GM19468 (cell line): ENCODE measurements around the gene DDR1.
"Not testable (repeated sequence)": the region's sequence is repeated elsewhere in the genome, so short reads cannot be mapped to it uniquely, and the experiment has no call there.

ENCODE experiments used
- ATAC-seq: cut with Tn5 transposase; IDR thresholded peaks from one replicate; pipeline ENCODE4 v1.9.1; 2021; ENCODE audit warnings: mild to moderate bottlenecking, moderate library complexity, moderate number of reproducible peaks; ENCODE audit not compliant: unreplicated experiment; ENCODE audit errors: extremely low read depth

The DDR1 gene

DNA sequence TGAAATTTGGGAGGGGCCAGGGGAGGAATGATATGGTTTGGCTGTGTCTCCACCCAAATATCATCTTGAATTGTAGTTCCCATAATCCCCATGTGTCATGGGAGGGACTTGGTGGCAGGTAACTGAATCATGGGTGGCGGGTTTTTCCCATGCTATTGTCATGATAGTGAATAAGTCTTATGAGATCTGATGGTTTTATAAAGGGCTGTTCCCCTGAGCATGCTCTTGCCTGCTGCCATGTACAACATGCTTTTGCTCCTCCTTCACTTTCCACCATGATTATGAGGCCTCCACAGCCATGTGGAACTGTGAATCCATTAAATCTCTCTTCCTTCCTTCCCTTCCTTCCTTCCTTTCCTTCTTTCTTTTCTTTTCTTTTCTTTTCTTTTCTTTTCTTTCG, 31.9 kb upstream of the DDR1 start:
- ATAC-seq, result not testable (repeated sequence)

DNA sequence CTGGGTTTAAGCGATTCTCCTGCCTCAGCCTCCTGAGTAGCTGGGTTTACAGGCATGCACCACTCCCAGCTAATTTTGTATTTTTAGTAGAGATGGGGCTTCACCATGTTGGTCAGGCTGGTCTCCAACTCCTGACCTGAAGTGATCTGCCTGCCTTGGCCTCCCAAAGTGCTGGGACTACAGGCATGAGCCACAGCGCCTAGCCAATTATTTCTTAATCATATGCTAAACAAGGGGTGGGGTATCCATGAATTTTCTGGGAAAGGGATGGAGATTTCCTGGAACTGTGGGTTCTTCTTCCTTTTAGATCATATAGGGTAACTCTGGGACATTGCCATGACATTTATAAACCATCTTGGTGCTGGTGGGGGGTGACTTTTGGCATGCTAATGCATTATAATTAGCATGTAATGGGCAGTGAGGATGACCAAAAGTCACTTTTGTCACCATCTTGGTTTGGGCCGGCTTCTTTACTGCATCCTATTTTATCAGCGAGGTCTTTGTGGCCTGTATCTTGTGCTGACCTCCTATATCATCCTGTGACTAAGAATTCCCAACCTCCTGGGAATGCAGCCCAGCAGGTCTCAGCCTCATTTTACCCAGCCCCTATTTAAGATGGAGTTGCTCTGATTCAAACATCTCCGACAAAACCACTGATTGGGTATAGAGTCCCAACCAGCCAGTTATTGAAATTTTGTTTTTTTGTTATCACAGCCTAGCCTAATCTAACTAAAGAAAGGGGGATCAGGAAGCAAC, 29.9 kb upstream of the DDR1 start:
- no peak for ATAC-seq

DNA sequence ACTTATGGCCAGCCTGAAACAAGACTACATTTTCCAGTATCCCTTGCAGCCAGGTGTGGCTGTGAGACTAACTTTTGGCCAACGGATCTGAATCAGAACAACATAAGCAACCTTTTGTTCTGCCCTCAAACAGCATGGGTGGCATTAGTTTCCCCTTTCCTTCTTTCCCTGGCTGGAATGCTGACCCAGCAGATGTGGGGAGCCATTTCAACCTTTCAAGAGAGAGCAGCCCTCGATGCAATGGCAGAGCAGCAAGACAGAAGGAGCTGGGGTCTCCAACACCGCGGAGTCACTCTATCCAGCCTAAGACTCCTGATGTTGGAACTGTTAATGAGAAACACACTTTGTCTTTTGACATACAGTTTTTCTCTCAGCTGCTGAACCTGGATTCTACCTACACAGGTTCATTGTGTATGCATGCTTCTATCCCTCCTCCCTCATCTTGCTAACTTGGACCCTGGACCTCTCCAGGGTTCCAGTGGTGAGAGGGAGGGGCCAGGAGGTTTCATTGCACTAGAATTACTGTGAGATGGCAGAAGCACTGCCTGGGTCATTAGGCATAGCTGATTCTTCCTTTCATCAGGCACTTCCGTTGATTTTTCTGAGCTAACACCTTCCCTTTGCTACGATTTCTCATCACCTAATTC, 28.8 kb upstream of the DDR1 start:
- no peak for ATAC-seq

DNA sequence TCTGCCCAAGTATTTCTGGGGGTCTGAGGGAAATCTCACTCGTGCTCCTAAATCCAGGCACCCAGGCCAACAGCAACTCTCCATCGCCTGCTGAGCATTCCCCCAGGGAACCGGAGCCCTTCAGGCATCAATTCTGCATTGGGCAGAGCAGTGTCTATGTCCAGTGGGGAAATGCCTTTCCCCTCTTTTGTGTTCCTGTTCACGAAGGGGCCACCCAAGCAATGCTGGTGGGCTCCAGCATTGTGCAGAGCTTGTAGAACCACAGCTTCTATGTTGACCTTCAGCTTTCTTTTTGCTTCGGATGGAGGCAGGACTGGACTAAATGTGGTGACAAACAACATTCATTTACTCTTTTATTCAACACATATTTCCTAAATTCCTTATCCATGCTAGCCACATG, 27.2 kb upstream of the DDR1 start:
- ATAC-seq, result no peak

DNA sequence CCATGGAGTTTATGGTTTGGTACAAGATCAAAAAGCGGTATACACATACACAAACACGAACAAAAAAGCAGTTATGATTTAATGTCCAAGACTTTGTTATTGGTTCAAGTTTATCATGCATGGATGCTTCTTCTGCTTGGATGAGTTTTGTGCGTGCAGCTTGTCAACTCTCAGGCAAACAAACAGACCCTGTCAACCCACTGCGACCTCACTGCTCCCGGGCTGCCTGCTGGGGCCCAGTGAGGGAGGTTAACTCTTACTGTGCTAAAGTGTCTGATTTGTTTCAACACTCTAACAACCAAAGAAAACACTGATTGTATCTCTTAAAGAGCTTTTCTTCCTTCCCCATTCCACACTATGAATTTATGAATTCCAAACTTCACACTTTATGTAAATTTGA, 26.8 kb upstream of the DDR1 start:
- no peak for ATAC-seq

DNA sequence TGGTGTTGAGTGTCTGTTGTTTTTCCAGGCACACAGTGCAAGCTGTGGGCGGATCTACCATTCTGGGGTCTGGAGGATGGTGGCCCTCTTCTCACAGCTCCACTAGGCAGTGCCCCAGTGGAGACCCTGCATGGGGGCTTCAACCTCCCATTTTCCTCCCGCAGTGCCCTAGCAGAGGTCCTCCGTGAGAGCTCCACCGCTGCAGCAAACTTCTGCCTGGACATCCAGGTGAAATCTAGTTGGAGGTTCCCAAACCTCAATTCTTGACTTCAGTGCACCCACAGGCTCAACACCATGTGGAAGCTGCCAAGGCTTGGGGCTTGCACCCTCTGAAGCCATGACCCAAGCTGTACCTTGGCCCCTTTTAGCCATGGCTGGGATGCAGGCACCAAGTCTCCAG, 24.6 kb upstream of the DDR1 start:
- not testable (repeated sequence) for ATAC-seq

DNA sequence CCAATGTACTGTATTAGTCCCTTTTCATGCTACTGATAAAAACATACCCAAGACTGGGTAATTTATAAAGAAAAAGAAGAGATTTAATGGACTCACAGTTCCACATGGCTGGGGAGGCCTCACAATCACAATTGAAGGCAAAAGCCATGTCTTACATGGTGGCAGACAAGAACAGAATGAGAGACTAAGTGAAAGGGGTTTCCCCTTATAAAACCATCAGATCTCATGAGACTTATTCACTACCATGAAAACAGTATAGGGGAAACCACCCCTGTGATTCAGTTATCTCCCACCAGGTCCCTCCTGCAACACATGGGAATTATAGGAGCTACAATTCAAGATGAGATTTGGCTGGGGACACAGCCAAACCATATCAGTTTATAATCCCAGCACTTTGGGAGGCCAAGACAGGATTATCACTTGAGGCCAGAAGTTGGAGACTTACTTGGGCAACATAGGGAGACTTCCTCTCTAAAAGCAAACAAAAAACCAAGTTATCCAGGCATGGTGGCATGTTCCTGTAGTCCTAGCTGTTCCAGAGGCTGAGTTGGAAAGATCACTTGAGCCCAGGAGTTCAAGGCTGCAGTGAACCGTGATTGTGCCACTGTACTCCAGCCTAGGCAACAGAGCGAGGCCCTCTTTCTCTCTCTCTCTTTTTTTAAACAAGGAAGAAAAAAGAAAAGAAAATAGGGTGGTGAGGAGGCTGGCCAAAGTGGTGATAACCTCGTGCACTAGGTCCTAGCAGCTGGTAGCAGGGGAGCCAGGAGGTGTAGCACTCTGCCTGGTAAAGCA, 22.9 kb upstream of the DDR1 start:
- ATAC-seq, result no peak

DNA sequence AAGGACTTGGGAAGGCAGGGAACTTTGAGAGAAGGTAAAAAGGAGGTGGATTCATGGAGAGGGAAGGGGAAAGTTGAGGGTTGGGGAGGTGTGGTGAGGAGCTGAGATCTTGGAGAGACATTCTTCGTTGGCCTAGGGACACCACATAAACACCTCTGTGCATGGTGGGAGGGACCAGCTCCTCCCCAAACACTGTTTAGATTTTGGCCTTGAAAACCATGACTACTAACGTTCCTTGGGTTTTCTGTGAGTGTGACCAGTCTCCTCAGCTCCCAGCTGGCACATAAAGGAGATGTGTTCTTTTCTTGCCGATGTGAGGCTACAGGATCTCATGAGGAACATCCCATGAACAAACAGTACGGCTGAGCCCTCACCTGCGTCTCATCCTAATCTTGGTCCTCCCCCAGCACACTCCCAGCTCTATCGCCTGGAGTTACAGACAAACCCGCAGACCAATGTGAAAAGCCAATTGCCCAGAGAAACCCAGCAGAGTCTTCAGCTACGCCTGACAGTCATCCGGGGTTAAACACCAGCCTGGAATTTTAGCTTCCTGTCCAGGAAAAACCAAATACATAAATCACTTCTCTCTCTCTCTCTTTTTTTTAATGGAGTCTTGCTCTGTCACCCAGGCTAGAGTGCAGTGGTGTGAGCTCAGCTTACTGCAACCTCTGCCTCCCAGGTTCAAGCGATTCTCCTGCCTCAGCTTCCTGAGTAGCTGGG, 22.0 kb upstream of the DDR1 start:
- ATAC-seq, result no peak

DNA sequence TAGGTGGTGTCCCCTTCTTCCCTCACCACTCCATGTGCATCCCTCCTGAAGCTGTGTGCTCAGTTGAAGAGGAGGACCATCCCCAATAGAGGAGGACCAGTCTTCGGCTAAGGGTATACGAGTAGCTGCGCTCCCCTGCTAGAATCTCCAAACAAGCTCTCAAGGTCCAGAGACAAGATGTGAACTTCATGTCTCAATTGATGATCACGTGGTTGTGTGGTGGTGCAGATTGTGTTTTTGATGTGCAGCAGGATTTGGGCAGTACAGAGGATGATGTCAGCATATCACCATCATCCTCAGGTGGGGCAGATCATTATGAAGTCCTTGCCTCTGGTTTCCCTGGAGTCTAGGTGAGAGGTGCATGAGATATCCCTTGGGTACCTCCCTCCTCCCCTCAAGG, 20.0 kb upstream of the DDR1 start:
- ATAC-seq, result no peak

DNA sequence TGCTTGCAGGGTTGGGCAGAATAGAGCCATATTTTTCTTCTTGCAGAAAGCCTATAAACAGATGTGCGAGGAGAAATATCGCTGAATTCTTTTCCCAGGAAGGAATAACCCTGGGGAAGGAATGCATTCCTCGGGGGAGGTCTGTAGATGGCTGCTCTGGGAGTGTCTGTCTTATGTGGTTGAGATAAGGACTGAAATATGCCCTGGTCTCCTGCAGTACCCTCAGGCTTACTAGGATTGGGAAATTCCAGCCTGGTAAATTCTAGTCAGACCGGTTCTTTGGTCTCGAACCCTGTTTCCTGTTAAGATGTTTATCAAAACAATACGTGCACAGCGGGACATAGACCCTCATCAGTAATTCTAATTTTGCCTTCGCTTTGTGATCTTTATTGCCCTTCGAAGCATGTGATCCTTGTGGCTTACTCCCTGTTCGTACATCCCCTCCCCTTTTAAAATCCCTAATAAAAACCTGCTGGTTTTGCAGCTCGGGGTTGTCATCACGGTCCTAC, 15.0 kb upstream of the DDR1 start:
- ATAC-seq, result not testable (repeated sequence)

DNA sequence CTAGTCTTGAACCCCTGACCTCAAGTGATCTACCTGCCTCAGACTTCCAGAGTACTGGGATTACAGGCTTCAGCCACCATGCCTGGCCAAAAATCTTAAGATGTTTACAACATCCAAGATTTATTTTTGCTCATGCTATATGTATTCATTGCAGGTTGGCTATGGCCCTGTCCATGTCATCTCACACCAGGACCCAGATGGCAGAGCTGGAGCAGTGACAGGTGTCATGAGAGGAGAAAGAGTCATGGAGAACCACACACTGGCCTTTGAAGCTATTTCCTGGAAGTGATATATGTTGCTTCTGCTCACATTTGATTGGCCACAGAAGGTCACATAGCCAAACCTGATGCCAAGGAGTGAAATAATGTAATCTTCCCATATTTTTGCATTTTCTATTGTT, 13.8 kb upstream of the DDR1 start:
- ATAC-seq, result no peak

DNA sequence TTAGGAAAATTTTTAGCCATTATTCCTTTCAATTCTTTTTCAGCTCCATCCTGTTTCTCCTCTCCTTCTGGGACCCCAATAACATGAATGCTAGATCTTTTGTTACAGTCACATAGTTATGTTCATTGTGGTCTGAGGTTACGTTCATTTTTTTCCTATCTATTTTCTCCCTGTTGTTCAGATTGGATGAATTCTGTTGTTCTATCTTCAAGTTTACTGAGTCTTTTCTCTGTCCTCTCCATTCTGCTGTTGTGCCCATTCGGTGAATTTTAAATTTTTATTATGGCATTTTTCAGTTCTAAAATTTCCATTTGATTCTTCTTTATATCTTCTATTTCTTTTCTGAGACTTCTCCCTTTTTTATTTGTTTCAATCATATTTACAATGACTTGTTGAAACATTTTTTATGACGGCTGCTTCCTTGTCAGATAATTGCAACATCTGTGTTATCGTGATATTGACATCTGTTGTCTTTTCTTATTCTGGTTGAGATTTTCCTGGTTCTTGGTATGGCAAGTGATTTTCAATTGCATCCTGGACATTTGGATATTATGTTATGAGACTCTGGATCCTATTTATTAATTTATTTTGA, 12.6 kb upstream of the DDR1 start:
- ATAC-seq, result no peak

DNA sequence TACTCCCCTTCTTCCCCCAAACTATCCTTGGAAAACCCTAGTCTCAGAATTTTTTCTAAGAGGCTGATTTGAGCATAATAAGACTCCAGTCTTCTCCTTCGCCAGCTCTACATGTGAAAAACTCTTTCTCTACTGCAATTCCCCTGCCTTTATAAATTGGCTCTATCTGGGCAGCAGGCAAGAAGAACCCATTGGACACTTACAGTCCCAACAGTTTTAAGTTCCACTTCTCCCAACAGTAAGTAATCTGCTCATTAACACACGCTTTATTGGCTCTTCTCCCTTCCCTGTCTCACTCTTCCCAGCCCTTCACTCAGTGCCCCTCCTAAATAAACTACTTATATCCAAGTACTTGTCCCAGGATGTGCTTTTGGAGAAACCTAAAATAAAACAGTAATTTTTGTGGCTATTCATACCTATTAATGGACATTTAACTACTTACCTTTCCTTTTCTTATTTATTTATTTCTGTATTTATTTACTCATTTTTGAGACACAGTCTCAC, 11.1 kb upstream of the DDR1 start:
- no peak for ATAC-seq

DNA sequence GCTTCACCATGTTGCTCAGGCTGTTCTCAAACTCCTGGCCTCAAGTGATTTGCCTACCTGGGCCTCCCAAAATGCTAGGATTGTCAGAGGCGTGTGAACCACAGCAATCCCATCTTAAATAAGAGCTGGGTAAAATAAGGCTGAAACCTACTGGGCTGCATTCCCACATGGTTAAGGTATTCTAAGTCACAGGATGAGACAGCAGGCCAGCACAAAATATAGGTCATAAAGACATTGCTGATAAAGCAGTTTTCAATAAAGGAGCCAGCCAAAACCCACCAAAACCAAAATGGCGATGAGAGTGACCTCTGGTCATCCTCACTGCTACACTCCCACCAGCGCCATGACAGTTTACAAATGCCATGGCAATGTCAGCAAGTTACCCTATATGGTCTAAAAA, 10.5 kb upstream of the DDR1 start:
- not testable (repeated sequence) for ATAC-seq

DNA sequence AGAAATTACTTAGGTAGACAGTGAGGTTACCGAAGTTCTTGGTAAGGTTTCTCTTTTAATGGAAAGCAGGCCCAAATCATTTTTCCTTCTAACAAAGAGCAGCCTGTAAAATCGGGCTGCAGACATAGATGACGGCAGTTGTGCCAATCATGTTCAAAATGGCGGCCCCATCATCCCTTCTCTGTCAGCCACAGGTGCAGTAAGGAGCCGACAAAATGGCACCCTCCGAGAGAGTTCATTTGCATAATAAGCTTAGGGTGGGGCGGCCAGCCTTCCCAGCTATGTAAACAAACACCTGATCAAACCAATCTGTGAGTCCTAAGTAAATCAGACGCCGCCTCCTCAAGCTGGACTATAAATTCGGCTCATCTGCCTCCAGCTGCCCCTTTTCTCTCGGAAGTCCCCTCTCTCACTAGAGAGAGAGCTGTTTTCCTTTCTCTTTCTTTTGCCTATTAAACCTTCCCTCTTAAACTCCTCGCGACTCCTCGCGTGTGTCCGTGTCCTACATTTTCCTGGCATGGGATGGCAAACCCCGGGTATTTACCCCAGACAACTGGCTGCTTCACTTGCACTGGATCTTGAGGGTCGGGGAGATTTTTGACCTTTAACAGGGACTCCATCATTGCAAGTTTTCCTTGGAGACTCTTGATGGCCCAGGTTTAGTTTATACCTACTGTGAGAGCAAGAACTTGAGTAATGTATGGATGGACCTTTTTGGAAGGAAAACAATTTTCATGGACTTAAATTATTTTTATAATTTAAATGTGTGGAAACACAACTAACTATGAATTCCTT, 8.9 kb upstream of the DDR1 start:
- no peak for ATAC-seq

DNA sequence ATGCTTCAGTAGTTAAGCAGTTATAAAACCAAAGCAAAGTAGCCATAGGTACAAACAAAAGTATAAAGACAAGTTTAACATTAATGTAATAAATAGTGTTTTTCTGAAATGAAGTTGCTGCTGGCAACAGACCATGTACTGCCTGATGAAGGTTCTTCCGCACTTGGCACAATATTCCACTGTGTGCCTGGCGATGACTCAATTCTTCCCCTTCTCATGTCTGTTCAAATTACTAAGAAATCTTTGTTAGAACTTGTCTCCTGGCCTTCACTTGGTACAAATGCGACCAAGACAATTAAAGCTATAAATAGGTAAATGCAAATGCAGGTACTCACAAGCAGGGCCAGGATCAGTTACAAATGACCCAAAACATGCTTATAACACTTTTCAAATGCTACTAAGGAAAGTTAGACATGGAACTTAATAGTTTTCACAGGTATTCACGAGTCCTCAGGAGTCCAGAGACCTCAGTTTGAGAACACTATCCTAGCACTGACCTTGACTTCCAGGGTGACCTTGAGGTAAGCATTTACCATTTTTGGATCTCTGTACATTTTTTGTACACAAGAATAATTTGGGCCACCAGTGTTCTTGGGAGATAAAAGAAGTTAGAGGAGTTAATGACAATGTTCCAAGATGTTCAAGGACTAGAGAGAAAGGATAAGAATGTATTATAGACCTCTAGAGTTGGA, 8.1 kb upstream of the DDR1 start:
- no peak for ATAC-seq

DNA sequence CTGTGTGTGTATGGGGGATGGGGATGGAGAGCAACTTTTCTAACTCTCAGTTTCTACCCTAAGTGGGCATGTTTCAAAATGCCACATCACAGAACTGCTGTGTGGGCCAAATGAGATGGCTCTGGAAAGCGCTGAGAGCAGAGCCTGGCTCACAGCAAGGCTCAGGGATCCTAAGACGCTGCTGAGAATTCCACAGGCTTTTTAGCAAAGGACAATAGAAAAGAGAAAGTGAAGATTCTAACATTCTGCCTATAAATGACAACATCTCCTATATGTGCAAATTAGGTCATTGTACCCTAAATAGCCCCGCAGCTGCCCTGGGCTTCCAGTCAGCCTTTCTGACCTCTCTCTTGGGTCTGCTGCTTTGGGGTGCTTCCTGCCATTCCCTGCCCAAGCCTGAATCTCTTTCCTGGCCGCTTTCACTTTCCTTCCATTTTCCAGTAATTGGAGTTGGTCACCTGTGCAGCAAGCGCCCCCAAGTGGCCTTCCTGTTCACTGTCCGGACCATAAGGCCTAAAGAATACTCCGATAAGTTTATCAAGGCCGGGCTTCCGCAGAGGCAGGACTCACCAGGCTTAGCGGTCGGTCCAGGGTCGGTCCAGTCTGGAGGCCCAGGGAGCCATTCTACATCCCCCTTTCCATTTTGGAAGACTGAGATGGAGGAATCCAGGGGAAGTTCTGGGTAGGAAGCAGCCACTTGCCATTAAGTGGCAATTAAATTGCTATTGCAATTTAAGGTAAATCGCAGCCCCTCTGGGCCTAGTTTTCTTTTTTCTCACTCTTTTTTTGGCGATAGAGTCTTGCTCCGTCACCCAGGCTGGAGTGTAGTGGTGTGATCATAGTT, 6.7 kb upstream of the DDR1 start:
- ATAC-seq, result no peak
